ENCODE data around the gene CHRDL2.
A peak's percentile ranks its signal among the peaks of the same experiment; 100 is the strongest.

Gene CHRDL2

DNA sequence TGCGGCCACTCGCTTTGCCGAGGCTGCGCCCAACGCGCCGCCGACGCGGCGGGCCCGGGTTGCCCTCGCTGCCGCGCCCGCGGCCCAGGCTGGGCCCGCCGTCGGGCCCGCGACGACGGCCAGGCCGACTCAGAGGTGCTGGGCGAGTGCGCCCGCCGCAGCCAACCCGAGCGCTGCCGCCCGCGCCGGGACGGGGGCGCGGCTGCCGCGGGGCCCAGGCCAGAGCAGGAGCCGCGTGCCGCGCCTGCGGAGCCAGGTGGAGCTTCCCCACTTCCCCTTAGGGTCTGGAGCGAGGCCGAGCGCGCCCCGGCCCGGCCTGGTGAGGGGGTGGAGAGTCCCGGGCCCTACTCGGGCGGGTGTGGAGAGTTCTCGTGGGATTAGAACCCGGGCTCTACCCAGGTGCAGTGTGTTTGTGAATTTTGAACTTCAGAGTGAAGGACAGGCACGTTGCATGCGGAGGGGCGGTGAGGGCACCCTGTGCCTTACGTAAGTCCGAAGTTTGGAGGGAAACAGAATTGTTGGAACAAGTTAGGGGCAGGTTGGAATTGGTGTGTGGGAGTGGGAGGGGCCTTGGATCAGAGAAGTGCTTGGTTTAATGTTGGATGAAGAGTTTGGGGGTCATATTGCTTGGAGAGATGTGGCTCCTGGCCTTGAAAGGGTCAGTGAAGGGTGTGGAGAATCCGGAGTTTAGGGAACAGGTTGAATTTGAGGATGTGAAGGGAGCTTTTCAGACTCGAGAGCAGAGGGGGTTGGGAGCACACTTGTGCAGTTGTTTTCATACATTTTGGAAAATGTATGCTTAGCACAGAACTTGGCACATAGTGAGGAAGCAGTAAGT, 18.1 kb upstream of the CHRDL2 start (continued):
- peak; percentile 46; the same call in 1 of the 2 replicates for TF ChIP-seq KLF8 (tag by site-specific recombination; IDR thresholded peaks at IDR 0.05)
- no peak for TF ChIP-seq ZNF175 (tag by site-specific recombination; IDR thresholded peaks at IDR 0.05)
- TF ChIP-seq EGR2 (tag by site-specific recombination; IDR thresholded peaks at IDR 0.05; ENCODE audit: low read depth) = peak; percentile 57
- no peak for TF ChIP-seq ZNF658 (tag by site-specific recombination; IDR thresholded peaks at IDR 0.05)
- TF ChIP-seq, protein P1, sequence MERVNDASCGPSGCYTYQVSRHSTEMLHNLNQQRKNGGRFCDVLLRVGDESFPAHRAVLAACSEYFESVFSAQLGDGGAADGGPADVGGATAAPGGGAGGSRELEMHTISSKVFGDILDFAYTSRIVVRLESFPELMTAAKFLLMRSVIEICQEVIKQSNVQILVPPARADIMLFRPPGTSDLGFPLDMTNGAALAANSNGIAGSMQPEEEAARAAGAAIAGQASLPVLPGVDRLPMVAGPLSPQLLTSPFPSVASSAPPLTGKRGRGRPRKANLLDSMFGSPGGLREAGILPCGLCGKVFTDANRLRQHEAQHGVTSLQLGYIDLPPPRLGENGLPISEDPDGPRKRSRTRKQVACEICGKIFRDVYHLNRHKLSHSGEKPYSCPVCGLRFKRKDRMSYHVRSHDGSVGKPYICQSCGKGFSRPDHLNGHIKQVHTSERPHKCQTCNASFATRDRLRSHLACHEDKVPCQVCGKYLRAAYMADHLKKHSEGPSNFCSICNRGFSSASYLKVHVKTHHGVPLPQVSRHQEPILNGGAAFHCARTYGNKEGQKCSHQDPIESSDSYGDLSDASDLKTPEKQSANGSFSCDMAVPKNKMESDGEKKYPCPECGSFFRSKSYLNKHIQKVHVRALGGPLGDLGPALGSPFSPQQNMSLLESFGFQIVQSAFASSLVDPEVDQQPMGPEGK (tag by site-specific recombination; IDR thresholded peaks at IDR 0.05) = peak; percentile 59
- TF ChIP-seq ZNF530 (tag by site-specific recombination; IDR thresholded peaks at IDR 0.05; ENCODE audit: low read depth) = no peak
- TF ChIP-seq ZNF19 (tag by site-specific recombination; IDR thresholded peaks at IDR 0.05; ENCODE audit: low read depth) = no peak
- TF ChIP-seq HOXA7 (CRISPR knock-in tag; IDR thresholded peaks at IDR 0.05; ENCODE audit: borderline replicate concordance) = no peak
- peak; percentile 85 for TF ChIP-seq ZBTB8A (tag by site-specific recombination; IDR thresholded peaks at IDR 0.05)
- no peak for TF ChIP-seq ZFP3 (tag by site-specific recombination; IDR thresholded peaks at IDR 0.05; ENCODE audit: low read depth)
- peak; percentile 58 for TF ChIP-seq SP3 (tag by site-specific recombination; IDR thresholded peaks at IDR 0.05)
- TF ChIP-seq, protein P2, sequence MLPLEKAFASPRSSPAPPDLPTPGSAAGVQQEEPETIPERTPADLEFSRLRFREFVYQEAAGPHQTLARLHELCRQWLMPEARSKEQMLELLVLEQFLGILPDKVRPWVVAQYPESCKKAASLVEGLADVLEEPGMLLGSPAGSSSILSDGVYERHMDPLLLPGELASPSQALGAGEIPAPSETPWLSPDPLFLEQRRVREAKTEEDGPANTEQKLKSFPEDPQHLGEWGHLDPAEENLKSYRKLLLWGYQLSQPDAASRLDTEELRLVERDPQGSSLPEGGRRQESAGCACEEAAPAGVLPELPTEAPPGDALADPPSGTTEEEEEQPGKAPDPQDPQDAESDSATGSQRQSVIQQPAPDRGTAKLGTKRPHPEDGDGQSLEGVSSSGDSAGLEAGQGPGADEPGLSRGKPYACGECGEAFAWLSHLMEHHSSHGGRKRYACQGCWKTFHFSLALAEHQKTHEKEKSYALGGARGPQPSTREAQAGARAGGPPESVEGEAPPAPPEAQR (tag by site-specific recombination; IDR thresholded peaks at IDR 0.05) = no peak; the same call in 1 of the 2 replicates
- no peak for TF ChIP-seq ZNF266 (tag by site-specific recombination; IDR thresholded peaks at IDR 0.05; ENCODE audit: low read depth)
- no peak for TF ChIP-seq ZNF623 (tag by site-specific recombination; IDR thresholded peaks at IDR 0.05)
- no peak for TF ChIP-seq ZNF221 (tag by site-specific recombination; IDR thresholded peaks at IDR 0.05; ENCODE audit: borderline replicate concordance)
- TF ChIP-seq, protein P3, sequence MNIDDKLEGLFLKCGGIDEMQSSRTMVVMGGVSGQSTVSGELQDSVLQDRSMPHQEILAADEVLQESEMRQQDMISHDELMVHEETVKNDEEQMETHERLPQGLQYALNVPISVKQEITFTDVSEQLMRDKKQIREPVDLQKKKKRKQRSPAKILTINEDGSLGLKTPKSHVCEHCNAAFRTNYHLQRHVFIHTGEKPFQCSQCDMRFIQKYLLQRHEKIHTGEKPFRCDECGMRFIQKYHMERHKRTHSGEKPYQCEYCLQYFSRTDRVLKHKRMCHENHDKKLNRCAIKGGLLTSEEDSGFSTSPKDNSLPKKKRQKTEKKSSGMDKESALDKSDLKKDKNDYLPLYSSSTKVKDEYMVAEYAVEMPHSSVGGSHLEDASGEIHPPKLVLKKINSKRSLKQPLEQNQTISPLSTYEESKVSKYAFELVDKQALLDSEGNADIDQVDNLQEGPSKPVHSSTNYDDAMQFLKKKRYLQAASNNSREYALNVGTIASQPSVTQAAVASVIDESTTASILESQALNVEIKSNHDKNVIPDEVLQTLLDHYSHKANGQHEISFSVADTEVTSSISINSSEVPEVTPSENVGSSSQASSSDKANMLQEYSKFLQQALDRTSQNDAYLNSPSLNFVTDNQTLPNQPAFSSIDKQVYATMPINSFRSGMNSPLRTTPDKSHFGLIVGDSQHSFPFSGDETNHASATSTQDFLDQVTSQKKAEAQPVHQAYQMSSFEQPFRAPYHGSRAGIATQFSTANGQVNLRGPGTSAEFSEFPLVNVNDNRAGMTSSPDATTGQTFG (tag by site-specific recombination; IDR thresholded peaks at IDR 0.05; ENCODE audit: borderline replicate concordance) = no peak
- no peak for TF ChIP-seq ZNF174 (tag by site-specific recombination; IDR thresholded peaks at IDR 0.05)
- TF ChIP-seq, protein P4, sequence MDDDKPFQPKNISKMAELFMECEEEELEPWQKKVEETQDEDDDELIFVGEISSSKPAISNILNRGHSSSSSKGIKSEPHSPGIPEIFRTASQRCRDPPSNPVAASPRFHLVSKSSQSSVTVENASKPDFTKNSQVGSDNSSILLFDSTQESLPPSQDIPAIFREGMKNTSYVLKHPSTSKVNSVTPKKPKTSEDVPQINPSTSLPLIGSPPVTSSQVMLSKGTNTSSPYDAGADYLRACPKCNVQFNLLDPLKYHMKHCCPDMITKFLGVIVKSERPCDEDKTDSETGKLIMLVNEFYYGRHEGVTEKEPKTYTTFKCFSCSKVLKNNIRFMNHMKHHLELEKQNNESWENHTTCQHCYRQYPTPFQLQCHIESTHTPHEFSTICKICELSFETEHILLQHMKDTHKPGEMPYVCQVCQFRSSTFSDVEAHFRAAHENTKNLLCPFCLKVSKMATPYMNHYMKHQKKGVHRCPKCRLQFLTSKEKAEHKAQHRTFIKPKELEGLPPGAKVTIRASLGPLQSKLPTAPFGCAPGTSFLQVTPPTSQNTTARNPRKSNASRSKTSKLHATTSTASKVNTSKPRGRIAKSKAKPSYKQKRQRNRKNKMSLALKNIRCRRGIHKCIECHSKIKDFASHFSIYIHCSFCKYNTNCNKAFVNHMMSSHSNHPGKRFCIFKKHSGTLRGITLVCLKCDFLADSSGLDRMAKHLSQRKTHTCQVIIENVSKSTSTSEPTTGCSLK (tag by site-specific recombination; IDR thresholded peaks at IDR 0.05) = no peak
- no peak for TF ChIP-seq ZNF138 (tag by site-specific recombination; IDR thresholded peaks at IDR 0.05; ENCODE audit: borderline replicate concordance)
- no peak for TF ChIP-seq ZNF792 (tag by site-specific recombination; IDR thresholded peaks at IDR 0.05)
- TF ChIP-seq RBAK (tag by site-specific recombination; IDR thresholded peaks at IDR 0.05) = no peak
- TF ChIP-seq, protein P5, sequence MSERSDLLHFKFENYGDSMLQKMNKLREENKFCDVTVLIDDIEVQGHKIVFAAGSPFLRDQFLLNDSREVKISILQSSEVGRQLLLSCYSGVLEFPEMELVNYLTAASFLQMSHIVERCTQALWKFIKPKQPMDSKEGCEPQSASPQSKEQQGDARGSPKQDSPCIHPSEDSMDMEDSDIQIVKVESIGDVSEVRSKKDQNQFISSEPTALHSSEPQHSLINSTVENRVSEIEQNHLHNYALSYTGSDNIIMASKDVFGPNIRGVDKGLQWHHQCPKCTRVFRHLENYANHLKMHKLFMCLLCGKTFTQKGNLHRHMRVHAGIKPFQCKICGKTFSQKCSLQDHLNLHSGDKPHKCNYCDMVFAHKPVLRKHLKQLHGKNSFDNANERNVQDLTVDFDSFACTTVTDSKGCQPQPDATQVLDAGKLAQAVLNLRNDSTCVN (tag by site-specific recombination; optimal IDR thresholded peaks at IDR 0.05) = peak; percentile 69
- no peak for TF ChIP-seq ZNF791 (tag by site-specific recombination; IDR thresholded peaks at IDR 0.05)
- TF ChIP-seq, protein P6, sequence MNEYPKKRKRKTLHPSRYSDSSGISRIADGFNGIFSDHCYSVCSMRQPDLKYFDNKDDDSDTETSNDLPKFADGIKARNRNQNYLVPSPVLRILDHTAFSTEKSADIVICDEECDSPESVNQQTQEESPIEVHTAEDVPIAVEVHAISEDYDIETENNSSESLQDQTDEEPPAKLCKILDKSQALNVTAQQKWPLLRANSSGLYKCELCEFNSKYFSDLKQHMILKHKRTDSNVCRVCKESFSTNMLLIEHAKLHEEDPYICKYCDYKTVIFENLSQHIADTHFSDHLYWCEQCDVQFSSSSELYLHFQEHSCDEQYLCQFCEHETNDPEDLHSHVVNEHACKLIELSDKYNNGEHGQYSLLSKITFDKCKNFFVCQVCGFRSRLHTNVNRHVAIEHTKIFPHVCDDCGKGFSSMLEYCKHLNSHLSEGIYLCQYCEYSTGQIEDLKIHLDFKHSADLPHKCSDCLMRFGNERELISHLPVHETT (tag by site-specific recombination; IDR thresholded peaks at IDR 0.05) = no peak
- TF ChIP-seq, protein P7, sequence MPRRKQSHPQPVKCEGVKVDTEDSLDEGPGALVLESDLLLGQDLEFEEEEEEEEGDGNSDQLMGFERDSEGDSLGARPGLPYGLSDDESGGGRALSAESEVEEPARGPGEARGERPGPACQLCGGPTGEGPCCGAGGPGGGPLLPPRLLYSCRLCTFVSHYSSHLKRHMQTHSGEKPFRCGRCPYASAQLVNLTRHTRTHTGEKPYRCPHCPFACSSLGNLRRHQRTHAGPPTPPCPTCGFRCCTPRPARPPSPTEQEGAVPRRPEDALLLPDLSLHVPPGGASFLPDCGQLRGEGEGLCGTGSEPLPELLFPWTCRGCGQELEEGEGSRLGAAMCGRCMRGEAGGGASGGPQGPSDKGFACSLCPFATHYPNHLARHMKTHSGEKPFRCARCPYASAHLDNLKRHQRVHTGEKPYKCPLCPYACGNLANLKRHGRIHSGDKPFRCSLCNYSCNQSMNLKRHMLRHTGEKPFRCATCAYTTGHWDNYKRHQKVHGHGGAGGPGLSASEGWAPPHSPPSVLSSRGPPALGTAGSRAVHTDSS (tag by site-specific recombination; IDR thresholded peaks at IDR 0.05) = no peak
- TF ChIP-seq OVOL3 (tag by site-specific recombination; IDR thresholded peaks at IDR 0.05) = no peak
- TF ChIP-seq KLF7 (tag by site-specific recombination; IDR thresholded peaks at IDR 0.05; ENCODE audit: borderline replicate concordance) = no peak
